ENCODE data around the gene WDR89.
"Not testable (repeated sequence)": the region's sequence is repeated elsewhere in the genome, so short reads cannot be mapped to it uniquely, and the experiment has no call there.

WDR89 gene

GRCh38 chr14:63650256-63650952, 8.7 kb upstream of the WDR89 start:
- no peak for DNase-seq

GRCh38 chr14:63647696-63648410, 6.2 kb upstream of the WDR89 start:
- DNase-seq: no peak

- no peak for DNase-seq
Observed at GRCh38 chr14:63644741-63645140, 3.1 kb upstream of the WDR89 start.

GRCh38 chr14:63642656-63643382, 1.1 kb upstream of the WDR89 start:
- DNase-seq: no peak

- DNase-seq: peak; percentile 85
Observed at GRCh38 chr14:63642229-63642611, 549 bp upstream of the WDR89 start.

- DNase-seq: no peak
Observed at GRCh38 chr14:63638493-63638892, 3.2 kb downstream of the WDR89 start.

GRCh38 chr14:63636094-63636635, 5.5 kb downstream of the WDR89 start:
- DNase-seq: not testable (repeated sequence)

GRCh38 chr14:63633801-63634200, 7.9 kb downstream of the WDR89 start:
- no peak for DNase-seq

GRCh38 chr14:63632932-63633514, 8.6 kb downstream of the WDR89 start:
- peak; percentile 3 for DNase-seq

GRCh38 chr14:63624701-63625100, 17.0 kb downstream of the WDR89 start:
- DNase-seq: no peak

- no peak for DNase-seq
Observed at GRCh38 chr14:63624203-63624602, 17.5 kb downstream of the WDR89 start.

GRCh38 chr14:63621975-63622374, 19.7 kb downstream of the WDR89 start:
- not testable (repeated sequence) for DNase-seq

- no peak for DNase-seq
Observed at GRCh38 chr14:63616015-63616414, 25.7 kb downstream of the WDR89 start.

- DNase-seq: no peak
Observed at GRCh38 chr14:63614679-63615363, 26.9 kb downstream of the WDR89 start.

- DNase-seq: no peak
Observed at GRCh38 chr14:63611078-63611477, 30.6 kb downstream of the WDR89 start.

GRCh38 chr14:63605041-63605532, 36.6 kb downstream of the WDR89 start:
- DNase-seq: no peak

GRCh38 chr14:63604626-63605025, 37.0 kb downstream of the WDR89 start:
- DNase-seq: no peak

GRCh38 chr14:63603749-63604277, 37.9 kb downstream of the WDR89 start:
- DNase-seq: no peak

GRCh38 chr14:63598807-63599206, 42.9 kb downstream of the WDR89 start:
- no peak for DNase-seq

GRCh38 chr14:63596998-63597658, 44.5 kb downstream of the WDR89 start:
- no peak for DNase-seq
